Kidney capillary endothelial cell (primary cell): ENCODE results near the gene SCAF8.
A peak's percentile ranks its signal among the peaks of the same experiment; 100 is the strongest.

Source experiments
- DNase-seq: peaks from one replicate; pipeline ENCODE4 v3.0.0-alpha.2; 2018; ENCODE audit warnings: low spot score

SCAF8 gene

DNA sequence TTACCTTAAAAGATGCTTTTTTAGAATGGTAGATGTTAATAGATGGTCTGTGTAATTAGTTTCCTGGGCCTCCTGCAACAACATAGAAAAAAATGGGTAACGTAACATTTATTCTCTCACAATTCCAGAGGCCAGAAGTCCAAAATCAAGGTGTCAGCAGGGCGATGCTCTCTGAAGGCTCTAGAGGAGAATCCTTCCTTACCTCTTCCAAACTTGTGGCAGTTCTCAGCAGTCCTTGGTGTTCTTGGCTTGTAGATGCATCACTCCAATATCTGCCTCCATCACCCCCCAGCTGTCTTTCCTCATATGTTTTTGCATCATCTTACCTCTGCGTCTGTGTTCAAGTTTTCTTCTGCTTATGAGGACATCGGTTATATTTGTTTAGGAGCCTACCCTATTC, 107.9 kb downstream of the SCAF8 start:
- no peak for DNase-seq

DNA sequence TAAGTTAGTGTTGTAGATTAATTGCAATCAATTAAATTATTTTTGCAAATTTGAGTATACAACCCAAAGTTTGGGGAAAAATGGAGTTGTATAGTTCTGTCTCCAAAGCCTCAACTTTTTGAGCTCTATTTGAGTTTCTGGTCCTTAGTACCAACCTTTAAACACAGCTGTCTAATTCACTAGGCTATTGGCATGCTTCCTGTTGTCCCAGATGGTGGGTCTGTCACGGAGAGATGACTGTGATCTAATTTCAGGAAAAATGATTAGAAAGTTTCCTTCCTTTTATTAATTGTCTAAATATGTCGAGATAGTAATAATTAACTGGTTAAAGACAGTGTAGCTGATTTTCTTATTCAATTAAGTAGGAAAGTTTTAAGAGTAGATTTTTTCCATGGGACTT, 109.6 kb downstream of the SCAF8 start:
- DNase-seq: peak; percentile 41

DNA sequence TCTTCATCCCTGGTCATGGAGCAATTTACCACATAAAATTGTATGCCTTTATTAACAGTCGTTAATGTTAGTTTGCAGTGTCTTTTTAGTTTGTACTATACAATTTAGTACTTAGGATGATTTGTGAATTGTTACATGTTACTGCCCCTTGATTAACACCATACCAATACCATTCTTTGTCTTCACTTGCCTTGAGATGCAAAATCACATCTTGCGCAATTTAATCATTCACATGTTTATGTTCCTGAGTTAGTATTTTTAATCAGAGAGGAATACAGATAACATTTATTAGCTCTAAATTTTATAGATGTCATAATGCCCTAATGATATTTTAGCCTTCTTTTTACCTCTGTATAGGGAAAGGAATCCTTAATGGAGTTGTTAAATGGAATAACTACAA, 114.1 kb downstream of the SCAF8 start:
- no peak for DNase-seq

DNA sequence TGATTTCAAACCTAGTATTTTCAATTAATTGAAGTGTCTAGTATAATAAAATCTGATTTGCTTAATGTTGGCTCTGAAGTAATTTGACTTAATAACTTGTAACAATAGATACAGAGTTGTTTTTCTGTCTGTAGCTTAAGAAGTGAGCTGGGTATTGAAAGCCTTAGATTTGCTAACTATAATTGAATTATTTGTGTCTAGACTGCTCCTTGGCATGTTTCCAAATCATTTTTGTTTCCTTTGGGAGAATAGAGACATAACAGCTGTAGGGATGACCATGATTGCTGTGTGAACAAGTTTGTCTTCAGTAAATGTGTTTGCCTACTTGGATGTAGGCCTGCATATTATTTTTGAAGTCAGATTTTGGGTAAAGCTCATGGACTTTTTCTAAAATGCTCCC, 115.4 kb downstream of the SCAF8 start:
- no peak for DNase-seq

DNA sequence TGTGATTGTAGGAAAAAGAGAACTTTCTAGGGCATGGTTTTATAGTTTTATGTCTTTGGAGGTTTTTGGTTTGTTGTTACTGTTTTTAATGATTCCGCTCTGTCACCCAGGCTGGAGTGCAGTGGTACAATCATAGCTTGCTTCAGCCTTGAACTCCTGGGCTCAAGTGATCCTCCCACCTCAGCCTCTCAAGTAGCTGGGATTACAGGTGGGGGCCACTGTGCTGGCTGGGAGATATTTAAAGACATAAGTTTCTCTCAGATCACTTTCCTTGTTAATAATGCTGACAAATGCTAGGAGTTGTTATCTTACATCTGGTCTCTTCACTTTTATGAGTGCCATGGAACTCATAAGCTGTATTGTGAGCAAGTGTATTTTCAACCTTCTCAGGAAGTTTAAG, 116.3 kb downstream of the SCAF8 start:
- DNase-seq: no peak

DNA sequence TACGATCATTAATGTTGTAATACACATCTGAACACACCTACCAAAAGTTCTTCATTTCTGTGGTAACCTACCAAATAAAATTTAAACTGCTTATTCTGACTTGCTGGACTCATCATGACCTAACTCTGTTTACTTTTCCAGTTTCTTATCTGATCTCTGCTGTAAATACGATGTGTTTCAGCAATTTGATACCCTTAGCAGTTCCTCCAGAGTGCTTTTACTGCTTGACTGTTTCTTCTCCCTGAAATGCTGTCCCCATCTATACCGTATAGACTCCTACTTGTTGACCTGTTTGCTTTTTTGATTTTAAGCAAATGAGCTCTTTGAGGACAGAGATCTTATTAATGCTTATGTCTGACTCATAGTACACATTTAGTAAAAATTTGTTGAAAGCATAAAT, 119.5 kb downstream of the SCAF8 start:
- no peak for DNase-seq

DNA sequence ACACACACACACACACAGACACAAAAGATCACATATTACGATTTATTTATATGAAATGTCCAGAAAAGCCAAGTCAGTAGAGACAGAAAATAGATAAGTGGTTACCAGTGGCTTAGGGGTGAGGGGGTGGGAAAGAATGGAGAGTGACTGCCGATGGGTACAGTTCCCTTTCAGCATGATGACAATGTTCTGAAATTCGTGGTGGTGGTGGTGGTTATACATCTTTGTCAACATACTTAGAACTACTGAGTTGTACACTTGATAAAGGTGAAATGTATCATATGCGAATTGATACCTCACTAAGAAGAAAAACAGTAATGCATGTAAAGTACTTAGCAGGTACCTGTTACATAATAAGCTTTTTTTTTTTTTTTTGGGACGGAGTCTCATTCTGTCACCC, 124.3 kb downstream of the SCAF8 start:
- no peak for DNase-seq

DNA sequence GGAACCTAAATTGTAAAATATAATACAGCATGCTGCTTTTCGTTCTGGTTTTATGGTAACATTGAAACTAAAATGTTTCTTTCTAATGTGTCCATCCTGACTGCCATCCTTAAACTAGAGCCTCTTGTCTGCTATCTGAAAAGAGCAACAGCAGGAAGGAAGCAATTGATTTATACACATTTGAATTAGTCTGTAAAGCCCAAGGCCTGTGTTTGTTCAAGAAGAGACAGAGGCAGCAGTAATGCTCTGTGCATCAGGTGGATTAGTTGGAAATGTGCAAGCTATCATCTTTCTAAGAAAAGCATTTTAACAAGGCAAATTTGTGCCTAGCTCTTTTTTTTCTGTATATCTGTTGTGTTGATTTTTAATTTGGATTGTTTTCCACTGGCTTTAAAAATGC, 128.6 kb downstream of the SCAF8 start:
- no peak for DNase-seq

DNA sequence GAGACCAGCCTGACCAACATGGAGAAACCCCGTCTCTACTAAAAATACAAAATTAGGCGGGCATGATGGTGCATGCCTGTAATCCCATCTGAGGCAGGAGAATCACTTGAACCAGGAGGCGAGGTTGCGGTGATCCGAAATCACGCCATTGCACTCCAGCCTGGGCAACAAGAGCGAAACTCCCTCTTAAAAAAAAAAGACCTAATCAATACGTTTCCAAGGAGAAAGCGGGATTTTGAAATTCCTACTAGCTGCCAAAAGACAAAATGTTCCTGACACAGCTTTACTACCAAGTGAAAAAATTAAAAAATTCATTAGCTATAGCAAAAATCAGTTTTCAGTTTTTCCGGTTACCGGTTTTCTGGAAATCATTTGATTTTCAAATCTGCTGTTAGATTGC, 129.3 kb downstream of the SCAF8 start:
- no peak for DNase-seq

DNA sequence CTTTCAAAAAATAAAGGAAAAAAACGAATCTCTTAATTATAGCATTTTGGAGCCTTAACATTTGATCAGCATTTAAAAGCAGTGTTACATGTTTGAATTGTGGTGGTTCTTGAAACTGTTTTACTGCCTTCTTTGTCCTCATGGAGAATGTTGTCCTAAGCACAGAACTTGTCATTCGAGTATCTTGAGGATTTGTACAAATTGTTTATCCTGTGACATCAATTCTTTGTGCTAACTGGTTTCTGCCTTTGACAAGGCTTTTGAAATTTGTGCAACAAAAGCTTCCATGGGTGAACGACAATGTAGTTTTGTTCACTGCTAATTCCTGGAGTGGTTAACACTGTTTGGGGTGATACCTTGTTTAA, 130.8 kb downstream of the SCAF8 start:
- no peak for DNase-seq

DNA sequence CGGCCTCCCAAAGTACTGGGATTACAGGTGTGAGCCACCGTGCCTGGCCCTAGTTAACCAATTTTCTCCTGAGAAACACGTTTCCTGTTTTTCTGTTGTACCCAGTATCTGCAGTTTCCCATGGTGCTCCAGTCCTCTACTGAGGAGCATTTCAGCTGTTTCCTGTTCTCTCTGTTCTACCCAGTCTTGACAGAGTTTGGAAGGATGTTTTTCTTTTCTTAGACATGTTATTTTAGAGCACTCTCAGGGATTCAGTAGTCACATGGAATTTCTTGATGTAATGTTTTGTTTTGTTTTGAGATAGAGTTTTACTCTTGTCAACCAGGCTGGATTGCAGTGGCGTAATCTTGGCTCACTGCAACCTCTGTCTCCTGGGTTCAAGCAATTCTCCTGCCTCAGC, 132.1 kb downstream of the SCAF8 start:
- DNase-seq: no peak

DNA sequence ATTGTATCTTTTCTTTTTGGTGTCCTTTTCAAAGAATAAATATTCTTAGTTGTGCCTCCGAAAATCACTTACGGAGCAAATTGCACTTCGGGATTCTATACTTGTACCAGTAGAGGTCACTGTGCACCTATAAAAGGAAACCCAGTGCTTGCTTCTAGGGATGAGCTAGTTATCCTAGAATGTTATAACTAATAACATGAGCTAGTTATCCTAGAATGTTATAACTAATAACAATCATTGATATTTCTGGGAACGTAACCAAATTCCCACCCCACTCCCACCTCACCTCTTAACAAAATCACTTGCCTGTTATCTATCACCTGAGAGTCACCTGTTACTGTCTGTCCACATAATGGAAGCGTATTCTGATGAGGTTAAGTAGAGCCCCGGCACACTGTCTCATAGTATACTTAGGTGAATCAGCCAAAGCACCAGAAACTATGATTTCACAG, 135.0 kb downstream of the SCAF8 start:
- DNase-seq: peak; percentile 56

DNA sequence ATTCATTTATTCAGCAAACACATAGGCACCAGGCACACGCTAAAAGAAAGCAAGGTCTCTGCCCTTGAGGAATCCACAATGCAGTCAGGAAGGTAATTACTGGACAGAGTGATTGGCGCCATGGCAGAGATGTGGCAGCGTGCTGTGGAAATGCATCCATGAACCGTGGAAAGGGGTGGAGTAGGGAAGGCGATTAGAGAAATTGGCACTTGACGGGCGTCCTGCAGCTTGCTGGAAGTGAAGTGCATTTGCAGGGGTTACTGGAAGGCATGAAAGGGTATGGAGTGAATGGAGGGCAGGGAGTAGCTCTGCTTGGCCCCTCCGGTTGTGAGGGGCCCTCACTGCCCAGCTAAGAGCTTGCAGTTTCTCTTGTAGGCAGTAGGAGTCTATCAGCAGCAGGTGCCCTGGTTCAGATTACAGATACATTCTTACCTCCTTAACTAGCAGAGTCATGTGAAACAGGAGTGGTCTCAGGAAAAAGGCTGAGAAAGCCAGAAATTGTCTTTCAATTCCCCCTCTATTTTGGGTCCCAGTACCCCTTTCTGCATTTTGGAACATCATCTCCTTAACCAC, 139.4 kb downstream of the SCAF8 start:
- DNase-seq: no peak

DNA sequence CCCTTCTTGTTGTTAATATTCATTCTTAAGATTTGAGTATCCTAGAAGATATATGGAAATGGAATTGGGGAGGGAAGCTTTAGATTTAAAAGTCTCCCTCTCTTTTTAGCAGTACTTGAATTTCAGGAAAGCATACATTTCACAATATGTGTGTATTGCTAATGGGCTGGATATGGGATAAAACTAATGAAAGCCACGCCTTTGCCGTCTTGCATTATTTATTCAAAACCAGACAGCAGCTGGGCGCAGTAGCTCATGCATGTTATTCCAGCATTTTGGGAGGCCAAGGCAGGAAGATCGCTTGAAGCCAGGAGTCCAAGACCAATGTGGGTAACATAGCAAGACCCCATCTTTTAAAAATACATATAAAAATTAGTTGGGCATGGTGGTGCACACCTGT, 140.3 kb downstream of the SCAF8 start:
- DNase-seq: no peak

DNA sequence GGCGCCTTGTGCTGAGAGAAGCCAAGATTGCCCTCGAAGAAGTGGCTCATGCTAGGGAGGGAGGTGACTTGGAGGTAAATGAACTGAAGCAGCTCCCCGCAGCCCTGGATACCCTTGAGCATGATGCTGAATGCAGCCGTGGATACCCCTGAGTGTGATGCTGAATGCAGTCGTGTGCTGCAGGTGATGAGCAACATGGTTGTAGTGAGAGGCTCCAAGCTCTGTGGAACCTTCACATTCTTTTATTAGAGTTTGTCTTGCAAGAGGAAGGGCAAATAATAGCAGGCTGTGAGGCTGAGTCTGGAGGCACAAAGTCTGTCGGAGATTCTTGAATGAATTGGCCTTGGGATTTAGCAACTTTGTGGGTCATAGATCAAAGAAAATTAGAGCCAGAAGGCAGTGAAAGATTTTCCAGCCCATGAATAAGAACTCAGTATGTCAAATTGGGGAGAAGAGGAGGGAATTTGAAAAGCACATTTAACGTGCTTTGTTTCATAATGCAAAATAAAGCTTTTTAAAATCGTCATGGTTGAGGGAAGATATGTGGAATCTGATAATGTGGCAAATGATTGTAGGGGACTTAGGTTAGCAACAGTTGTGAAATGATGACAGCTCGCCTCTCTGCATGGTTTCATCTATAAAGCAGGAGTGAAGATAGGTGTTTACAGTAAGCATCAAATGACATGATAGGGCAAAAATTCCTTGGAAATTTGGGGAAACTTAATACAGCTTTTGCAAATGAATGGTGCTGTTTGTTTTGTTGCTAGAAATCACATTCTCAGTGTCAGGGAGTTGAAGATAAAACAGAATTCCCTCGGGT, 141.8 kb downstream of the SCAF8 start:
- no peak for DNase-seq

DNA sequence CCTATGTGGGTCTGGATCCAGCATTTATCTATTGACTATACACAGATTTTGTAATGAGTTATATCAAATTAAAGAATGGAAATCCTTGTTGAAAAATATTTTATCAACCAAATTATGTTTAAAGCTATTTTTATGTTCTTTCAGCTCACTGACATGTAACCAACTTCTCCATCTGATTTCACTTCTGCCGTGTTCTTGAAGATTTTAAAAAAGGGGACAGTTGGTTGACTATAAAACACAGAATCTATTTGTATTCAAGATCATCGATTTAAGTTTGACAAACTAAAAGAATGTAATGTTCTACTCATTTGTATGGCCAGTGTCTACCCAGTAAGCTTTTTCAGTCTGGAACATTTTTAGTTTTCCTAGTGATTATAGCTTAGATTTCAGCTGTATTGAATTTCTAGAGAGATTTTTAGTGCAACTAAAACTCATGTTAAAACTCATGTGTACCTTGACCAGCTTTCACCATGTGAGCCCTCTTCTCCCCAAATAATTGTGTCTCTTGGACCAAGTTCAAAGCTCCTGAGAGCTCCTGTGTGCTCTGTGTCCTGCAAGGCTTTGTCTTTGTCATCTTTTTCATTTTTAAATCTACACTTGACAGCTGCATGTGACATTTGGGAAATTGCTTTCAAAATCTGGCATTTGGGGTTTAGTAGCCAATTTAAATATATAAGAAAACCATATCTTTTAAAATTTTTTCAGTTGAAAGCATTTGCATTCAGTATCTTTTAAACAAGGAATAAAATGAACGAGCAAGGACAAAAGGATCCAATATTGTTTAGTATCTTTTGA, 143.5 kb downstream of the SCAF8 start:
- no peak for DNase-seq

DNA sequence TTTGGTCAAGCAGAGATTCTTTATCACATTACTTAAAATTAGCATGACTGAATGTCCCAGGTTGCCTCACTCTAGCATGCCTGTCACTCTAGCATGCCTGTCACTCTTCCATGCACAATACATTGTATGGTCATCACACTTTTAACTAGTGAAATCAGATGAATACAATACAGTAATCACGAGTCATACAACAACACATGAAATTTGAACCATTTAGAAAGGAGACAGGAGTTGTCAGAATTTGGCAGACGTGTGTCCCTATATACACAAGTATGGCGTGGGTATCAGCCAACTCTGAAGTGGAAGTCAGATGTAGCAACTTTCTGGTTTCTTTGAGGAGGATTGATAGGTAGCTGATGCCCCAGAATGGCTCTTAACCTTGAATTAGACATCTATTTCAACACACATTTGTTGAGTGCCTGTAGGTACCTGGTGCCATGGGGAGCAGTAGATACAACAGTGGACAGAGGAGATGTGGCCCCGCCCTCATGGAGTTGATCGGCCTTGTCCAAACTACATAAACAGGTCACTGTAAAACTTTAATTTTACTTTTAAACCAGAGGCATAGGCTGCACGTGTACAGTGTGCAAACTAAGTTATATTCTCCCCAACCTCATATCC, 145.8 kb downstream of the SCAF8 start:
- DNase-seq: peak; percentile 17

DNA sequence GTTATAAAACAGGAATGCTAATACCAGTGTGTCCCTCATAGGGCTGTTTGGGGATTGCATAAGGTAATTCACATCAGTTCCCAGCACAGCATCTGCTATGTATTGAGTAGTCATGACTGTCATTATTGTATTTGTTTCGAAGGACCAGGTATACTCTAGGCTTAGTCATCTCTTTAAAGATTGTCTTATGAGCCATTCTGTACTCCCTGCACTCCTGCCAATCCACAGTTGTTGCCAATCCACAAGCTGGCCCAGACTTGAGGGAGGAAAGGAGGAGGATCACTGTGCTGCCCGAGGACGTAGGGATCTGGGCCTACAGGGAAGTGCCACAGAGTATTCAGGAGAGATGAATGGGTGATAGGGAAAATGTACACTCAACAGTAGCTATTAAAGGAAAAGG, 148.9 kb downstream of the SCAF8 start:
- DNase-seq: no peak
